ENCODE results near the gene PCDHA3.
"Not testable (repeated sequence)": the region's sequence is repeated elsewhere in the genome, so short reads cannot be mapped to it uniquely, and the experiment has no call there.

The PCDHA3 gene

DNA sequence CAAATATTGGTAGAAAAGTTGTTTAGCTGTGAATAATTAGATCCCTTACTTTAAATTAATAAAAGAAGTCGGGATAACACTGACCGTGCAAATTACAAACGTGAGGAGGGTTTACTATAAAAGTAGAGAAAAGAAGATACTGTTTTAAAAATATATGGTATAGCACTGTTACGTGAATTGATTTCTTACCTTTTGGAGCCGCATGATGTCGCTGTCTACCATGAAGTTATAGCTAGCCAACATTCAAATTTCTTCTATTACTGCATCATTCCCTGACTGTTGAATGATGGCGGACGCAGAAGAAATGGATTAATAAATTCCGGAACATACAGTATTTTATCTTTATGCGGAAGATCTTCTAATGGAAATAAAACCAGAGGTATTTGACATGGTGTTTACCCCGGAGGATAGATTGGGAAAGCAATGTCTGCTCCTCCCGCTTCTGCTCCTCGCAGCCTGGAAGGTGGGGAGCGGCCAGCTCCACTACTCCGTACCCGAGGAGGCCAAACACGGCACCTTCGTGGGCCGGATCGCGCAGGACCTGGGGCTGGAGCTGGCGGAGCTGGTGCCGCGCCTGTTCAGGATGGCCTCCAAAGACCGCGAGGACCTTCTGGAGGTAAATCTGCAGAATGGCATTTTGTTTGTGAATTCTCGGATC lies 27.0 kb downstream of the PCDHA3 start, which contains the start of gene PCDHA6:
PCDHA6 (plus strand) TSS at position 257 of the 658 bp plus-strand sequence; CDS start at position 389, 132 bp downstream.
- Histone ChIP-seq H3K9me3 (peaks cover 0 to 56% (median 37%) of the 10 kb centered on the region in 3 donors), H3K4me3 (peak within 1 kb of the TSS in 1 of 2 donors; percentile 15), H3K27me3 (peaks cover 0 to 11% of the 10 kb centered on the region in 2 donors), H3K4me1 (no peaks in the 10 kb centered on the region), H3K36me3 (no peaks in the 10 kb centered on the region), H3K27ac (no peak within 1 kb of the TSS)
- no peak for DNase-seq
- TF ChIP-seq, protein P1, sequence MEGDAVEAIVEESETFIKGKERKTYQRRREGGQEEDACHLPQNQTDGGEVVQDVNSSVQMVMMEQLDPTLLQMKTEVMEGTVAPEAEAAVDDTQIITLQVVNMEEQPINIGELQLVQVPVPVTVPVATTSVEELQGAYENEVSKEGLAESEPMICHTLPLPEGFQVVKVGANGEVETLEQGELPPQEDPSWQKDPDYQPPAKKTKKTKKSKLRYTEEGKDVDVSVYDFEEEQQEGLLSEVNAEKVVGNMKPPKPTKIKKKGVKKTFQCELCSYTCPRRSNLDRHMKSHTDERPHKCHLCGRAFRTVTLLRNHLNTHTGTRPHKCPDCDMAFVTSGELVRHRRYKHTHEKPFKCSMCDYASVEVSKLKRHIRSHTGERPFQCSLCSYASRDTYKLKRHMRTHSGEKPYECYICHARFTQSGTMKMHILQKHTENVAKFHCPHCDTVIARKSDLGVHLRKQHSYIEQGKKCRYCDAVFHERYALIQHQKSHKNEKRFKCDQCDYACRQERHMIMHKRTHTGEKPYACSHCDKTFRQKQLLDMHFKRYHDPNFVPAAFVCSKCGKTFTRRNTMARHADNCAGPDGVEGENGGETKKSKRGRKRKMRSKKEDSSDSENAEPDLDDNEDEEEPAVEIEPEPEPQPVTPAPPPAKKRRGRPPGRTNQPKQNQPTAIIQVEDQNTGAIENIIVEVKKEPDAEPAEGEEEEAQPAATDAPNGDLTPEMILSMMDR (IDR thresholded peaks at IDR 0.05), result no peak
- intact Hi-C loops (cut with DNase I; ENCODE audit: low total_unique reads), result no loop called here

DNA sequence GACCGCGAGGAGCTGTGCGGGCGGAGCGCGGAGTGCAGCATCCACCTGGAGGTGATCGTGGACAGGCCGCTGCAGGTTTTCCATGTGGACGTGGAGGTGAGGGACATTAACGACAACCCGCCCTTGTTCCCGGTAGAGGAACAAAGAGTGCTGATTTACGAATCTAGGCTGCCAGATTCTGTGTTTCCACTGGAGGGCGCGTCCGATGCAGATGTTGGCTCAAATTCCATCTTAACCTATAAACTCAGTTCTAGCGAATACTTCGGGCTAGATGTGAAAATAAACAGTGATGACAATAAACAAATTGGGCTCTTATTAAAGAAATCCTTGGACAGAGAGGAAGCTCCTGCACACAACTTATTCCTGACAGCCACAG lies 27.5 kb downstream of the PCDHA3 start:
- no peaks in the 10 kb centered on the region for H3K4me1 ChIP-seq
- TF ChIP-seq, protein P1 (IDR thresholded peaks at IDR 0.05), result no peak
- no peaks in the 10 kb centered on the region for H3K36me3 ChIP-seq
- DNase-seq, result no peak
- no peak overlapping the region for H3K27ac ChIP-seq
- H3K4me3 ChIP-seq, result no peak overlapping the region
- intact Hi-C loops (cut with DNase I; ENCODE audit: low total_unique reads), result no loop called here
- peaks cover 0 to 57% (median 32%) of the 10 kb centered on the region in 3 donors for H3K9me3 ChIP-seq
- peaks cover 0 to 10% of the 10 kb centered on the region in 2 donors for H3K27me3 ChIP-seq

DNA sequence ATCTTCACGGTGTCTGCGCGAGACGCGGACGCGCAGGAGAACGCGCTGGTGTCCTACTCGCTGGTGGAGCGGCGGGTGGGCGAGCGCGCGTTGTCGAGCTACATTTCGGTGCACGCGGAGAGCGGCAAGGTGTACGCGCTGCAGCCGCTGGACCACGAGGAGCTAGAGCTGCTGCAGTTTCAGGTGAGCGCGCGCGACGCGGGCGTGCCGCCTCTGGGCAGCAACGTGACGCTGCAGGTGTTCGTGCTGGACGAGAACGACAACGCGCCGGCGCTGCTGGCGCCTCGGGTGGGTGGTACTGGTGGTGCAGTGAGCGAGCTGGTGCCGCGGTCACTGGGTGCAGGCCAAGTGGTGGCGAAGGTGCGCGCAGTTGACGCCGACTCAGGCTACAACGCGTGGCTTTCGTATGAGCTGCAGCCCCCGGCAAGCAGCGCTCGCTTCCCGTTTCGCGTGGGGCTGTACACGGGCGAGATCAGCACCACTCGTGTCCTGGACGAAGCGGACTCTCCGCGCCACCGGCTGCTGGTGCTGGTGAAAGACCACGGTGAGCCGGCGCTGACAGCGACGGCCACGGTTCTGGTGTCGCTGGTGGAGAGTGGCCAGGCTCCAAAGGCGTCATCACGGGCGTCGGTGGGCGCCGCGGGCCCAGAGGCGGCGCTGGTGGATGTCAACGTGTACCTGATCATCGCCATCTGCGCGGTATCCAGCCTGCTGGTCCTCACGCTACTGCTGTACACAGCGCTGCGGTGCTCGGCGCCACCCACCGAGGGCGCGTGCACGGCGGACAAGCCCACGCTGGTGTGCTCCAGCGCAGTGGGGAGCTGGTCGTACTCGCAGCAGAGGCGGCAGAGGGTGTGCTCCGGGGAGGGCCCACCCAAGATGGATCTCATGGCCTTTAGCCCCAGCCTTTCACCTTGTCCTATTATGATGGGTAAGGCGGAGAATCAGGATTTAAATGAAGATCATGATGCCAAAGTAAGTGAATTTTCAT lies 28.9 kb downstream of the PCDHA3 start:
- not testable (repeated sequence) for H3K4me1 ChIP-seq, H3K27me3 ChIP-seq
- peaks cover 0 to 63% (median 36%) of the 10 kb centered on the region in 3 donors for H3K9me3 ChIP-seq

DNA sequence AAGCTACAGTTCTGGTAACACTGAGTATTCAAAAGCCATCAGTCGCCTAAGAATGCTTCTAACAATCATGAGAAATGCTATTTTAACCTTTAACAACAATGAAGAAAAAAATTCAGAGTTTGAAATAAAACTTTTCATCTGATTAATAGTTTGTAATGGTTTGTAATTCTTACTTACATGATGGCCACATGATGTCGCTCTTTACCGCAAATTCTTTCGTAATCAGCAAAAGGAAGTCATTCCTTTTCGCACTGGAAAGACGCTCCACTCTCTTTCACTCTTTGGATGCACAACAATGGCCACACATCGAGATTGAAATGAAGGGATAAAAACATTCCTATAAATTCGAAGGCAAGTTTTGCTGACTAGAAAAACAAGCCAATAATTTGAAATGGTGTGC lies 33.1 kb downstream of the PCDHA3 start, which contains the start of gene PCDHA7:
PCDHA7 (plus strand) TSS at position 277 of the 400 bp plus-strand sequence; CDS start at position 392, 115 bp downstream.
- Histone ChIP-seq H3K4me1 (no peaks in the 10 kb centered on the region), H3K4me3 (peak within 1 kb of the TSS in 1 of 2 donors; percentile 9), H3K27ac (no peak within 1 kb of the TSS), H3K9me3 (peaks cover 0 to 60% (median 33%) of the 10 kb centered on the region in 3 donors), H3K36me3 (peaks cover 0 to 3% (median 0%) of the 10 kb centered on the region in 3 donors), H3K27me3 (peaks cover 0 to 12% of the 10 kb centered on the region in 2 donors)
- DNase-seq, result no peak
- TF ChIP-seq, protein P1 (IDR thresholded peaks at IDR 0.05), result no peak
- intact Hi-C loops (cut with DNase I; ENCODE audit: low total_unique reads), result no loop called here

More for the DNA sequence above, 28.9 kb downstream of the PCDHA3 start:
- H3K4me3 ChIP-seq; intact Hi-C loops (cut with DNase I; ENCODE audit: low total_unique reads); H3K27ac ChIP-seq; H3K36me3 ChIP-seq; DNase-seq: not testable (repeated sequence)

DNA sequence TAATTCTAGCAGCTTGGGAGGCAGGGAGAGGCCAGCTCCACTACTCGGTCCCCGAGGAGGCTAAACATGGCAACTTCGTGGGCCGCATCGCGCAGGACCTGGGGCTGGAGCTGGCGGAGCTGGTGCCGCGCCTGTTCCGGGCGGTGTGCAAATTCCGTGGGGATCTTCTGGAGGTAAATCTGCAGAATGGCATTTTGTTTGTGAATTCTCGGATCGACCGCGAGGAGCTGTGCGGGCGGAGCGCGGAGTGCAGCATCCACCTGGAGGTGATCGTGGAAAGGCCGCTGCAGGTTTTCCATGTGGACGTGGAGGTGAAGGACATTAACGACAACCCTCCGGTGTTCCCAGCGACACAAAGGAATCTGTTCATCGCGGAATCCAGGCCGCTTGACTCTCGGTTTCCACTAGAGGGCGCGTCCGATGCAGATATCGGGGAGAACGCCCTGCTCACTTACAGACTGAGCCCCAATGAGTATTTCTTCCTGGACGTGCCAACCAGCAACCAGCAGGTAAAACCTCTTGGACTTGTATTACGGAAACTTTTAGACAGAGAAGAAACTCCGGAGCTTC lies 33.7 kb downstream of the PCDHA3 start:
- DNase-seq, result not testable (repeated sequence)
- peak overlapping the region in 1 of 2 donors; percentile 9 for H3K4me3 ChIP-seq

More for the DNA sequence above, 33.7 kb downstream of the PCDHA3 start:
- H3K36me3 ChIP-seq; H3K4me1 ChIP-seq; intact Hi-C loops (cut with DNase I; ENCODE audit: low total_unique reads); H3K27ac ChIP-seq: not testable (repeated sequence)
- peaks cover 0 to 12% of the 10 kb centered on the region in 2 donors for H3K27me3 ChIP-seq
- peaks cover 0 to 55% (median 31%) of the 10 kb centered on the region in 3 donors for H3K9me3 ChIP-seq
